T-cell (primary cell): ENCODE measurements around the gene ANKIB1. TPM values are rescaled to one million over a fixed set of nuclear protein-coding genes. Genes with fewer than 3 reads are reported as not detected.

ENCODE experiments used
- ATAC-seq, 4 experiments: fragments of 200-7000 bp in 3 of 4; fragments of 150-1000 bp in 1 of 4; cut with Tn5 transposase; replicated peaks in 1 of 4; 1 replicate in 3 of 4; 2 replicates in 1 of 4; pipeline ENCODE4 v1.10.0; 2021; ENCODE audit warnings: moderate library complexity in 3 of 4, mild to moderate bottlenecking in 2 of 4, moderate number of reproducible peaks in 1 of 4
- CTCF ChIA-PET, 2 donors: fragments of 300-600 bp; sonication (Branson Sonifier 250); formaldehyde crosslinking; loops; one replicate each; lab custom pipeline; 2022; ENCODE audit warnings: antibody characterized with exemption in 2 of 2; lab: Charles Lee
- POLR2A ChIA-PET, 2 donors: fragments of 300-600 bp; sonication (Branson Sonifier 250); formaldehyde crosslinking; loops; one replicate each; lab custom pipeline; 2022; ENCODE audit warnings: antibody characterized with exemption in 2 of 2; lab: Charles Lee
- DNase-seq, 35 experiments: peaks; one replicate each; pipeline versions ENCODE4 v3.0.0 to v3.0.0-alpha.2; 2013 to 2023
- H3K27ac ChIP-seq: one replicate; pipeline ENCODE4 v1.5.1; 2013; ENCODE audit warnings: low read length
- H3K27me3 ChIP-seq, 2 experiments: replicated peaks in 1 of 2; 1 replicate in 1 of 2; 2 replicates in 1 of 2; pipeline versions ENCODE4 v1.6.1 to v1.7.0; 2013; ENCODE audit warnings: low read length in 1 of 2, mixed read lengths in 1 of 2; ENCODE audit not compliant: control insufficient read depth in 2 of 2, insufficient read depth in 2 of 2; ENCODE audit errors: extremely low read depth in 1 of 2
- H3K36me3 ChIP-seq, 2 donors: 1 replicate in 1 of 2; 2 replicates in 1 of 2; pipeline versions ENCODE4 v1.6.1 to v1.7.0; 2013; ENCODE audit warnings: low read length in 1 of 2; ENCODE audit not compliant: control insufficient read depth in 2 of 2, insufficient read depth in 1 of 2; ENCODE audit errors: extremely low read depth in 1 of 2
- H3K4me1 ChIP-seq, 2 experiments: 1 replicate in 1 of 2; 2 replicates in 1 of 2; pipeline versions ENCODE4 v1.6.1 to v1.7.0; 2013; ENCODE audit warnings: low read length in 2 of 2, mixed read lengths in 1 of 2; ENCODE audit not compliant: insufficient read depth in 2 of 2, control insufficient read depth in 1 of 2; ENCODE audit errors: extremely low read depth in 1 of 2
- H3K4me3 ChIP-seq, 2 donors: 1 replicate in 1 of 2; 2 replicates in 1 of 2; pipeline versions ENCODE4 v1.5.1 to v1.7.0; 2013; ENCODE audit warnings: mild to moderate bottlenecking in 2 of 2, low read length in 1 of 2, moderate library complexity in 1 of 2; ENCODE audit not compliant: control insufficient read depth in 1 of 2; ENCODE audit errors: extremely low read depth in 1 of 2
- H3K9me3 ChIP-seq: 2 replicates; pipeline ENCODE4 v1.7.0; 2013
- H3K27ac Mint-ChIP-seq, 2 donors: one replicate each; pipeline ENCODE4 v1.8.0; 2020 to 2021; ENCODE audit warnings: mild to moderate bottlenecking in 2 of 2, mixed read lengths in 2 of 2
- H3K27me3 Mint-ChIP-seq, 2 donors: one replicate each; pipeline ENCODE4 v1.8.0; 2021 to 2022; ENCODE audit warnings: mixed read lengths in 2 of 2
- H3K36me3 Mint-ChIP-seq: one replicate; pipeline ENCODE4 v1.8.0; 2021; ENCODE audit warnings: mixed read lengths
- H3K4me1 Mint-ChIP-seq, 3 donors: one replicate each; pipeline ENCODE4 v1.8.0; 2020 to 2022; ENCODE audit warnings: mixed read lengths in 3 of 3, mild to moderate bottlenecking in 1 of 3
- H3K4me3 Mint-ChIP-seq, 3 donors: one replicate each; pipeline ENCODE4 v1.8.0; 2020 to 2022; ENCODE audit warnings: mild to moderate bottlenecking in 3 of 3, mixed read lengths in 3 of 3, moderate library complexity in 3 of 3
- H3K9me3 Mint-ChIP-seq, 3 donors: one replicate each; pipeline ENCODE4 v1.8.0; 2020 to 2022; ENCODE audit warnings: mixed read lengths in 3 of 3
- WGBS: methylation state at CpG from one replicate; pipeline ENCODE4 v1.1.5; 2013; ENCODE audit warnings: missing lambda C conversion rate; ENCODE audit not compliant: insufficient coverage; 5-methylcytosine and 5-hydroxymethylcytosine counted together
- total RNA-seq, 35 experiments: library from RNA in 6 of 35; stranded (reverse) in 6 of 35; fragments of 120-200 nt in 1 of 35; gene quantifications; one replicate each; pipeline versions ENCODE4 v1.2.1 to v1.2.4 and lab custom pipeline; 2013 to 2026

The ANKIB1 gene
- total RNA-seq, 5 donors from 2014 or later (not counting 1 experiment from before 2014, with no cell fraction given): 59.8 to 86.0 (median 62.5) TPM

- Histone ChIP-seq H3K4me1 (no peaks in the 10 kb centered on the region), H3K27ac (no peak overlapping the region), H3K4me3 (no peak overlapping the region), H3K36me3 (no peaks in the 10 kb centered on the region), H3K27me3 (peaks cover 0 to 4% of the 10 kb centered on the region in 2 experiments), H3K9me3 (no peaks in the 10 kb centered on the region)
- CTCF ChIA-PET: interaction anchor here (0.5 to 2.1 kb wide), 3 partner anchors 10 to 45 kb away, joined by 3 to 6 read pairs (median 3); no protein-coding TSS in a partner anchor
- no peak for ATAC-seq
- H3K9me3 Mint-ChIP-seq: no peaks in the 10 kb centered on the region
- no CpG with 5 or more reads among the region's 5 CpGs for WGBS
- peaks cover 8 to 9% of the 10 kb centered on the region in 2 donors for H3K27me3 Mint-ChIP-seq
- H3K4me1 Mint-ChIP-seq: no peaks in the 10 kb centered on the region
- POLR2A ChIA-PET: no interaction called here
- no peaks in the 10 kb centered on the region for H3K36me3 Mint-ChIP-seq
- no peak for DNase-seq
- no peak overlapping the region for H3K27ac Mint-ChIP-seq
- H3K4me3 Mint-ChIP-seq: no peak overlapping the region
Observed at GRCh38 chr7:92415225-92415624, 169.5 kb downstream of the ANKIB1 start.

GRCh38 chr7:92417913-92418312 is 172.1 kb downstream of the ANKIB1 start:
- no peak overlapping the region for H3K27ac Mint-ChIP-seq
- WGBS: 93% methylated on average over 5 of the region's 5 CpGs

GRCh38 chr7:92421676-92422435 is 176.1 kb downstream of the ANKIB1 start:
- no peaks in the 10 kb centered on the region for H3K36me3 Mint-ChIP-seq
- Histone ChIP-seq H3K9me3 (no peaks in the 10 kb centered on the region), H3K27me3 (peaks cover 0 to 13% of the 10 kb centered on the region in 2 experiments), H3K27ac (no peak overlapping the region), H3K4me3 (no peak overlapping the region), H3K4me1 (peaks cover 0 to 8% of the 10 kb centered on the region in 2 experiments), H3K36me3 (no peaks in the 10 kb centered on the region)
- 50% methylated on average over 1 of the region's 5 CpGs for whole genome bisulfite sequencing
- ChIA-PET POLR2A (no interaction called here), CTCF (interaction anchor here (0.5 to 3.9 kb wide), 3 partner anchors 25 to 107 kb away, joined by 3 to 62 read pairs (median 4); partner anchors contain the start of genes GATAD1 (in 1 of the 2), PEX1 (in 1 of the 2) and RBM48 (in 1 of the 2))
- no peaks in the 10 kb centered on the region for H3K9me3 Mint-ChIP-seq
- no peak for DNase-seq
- ATAC-seq: no peak
- peaks cover 7 to 16% of the 10 kb centered on the region in 2 donors for H3K27me3 Mint-ChIP-seq
- no peak overlapping the region for H3K4me3 Mint-ChIP-seq
- H3K4me1 Mint-ChIP-seq: peaks cover 6 to 13% (median 11%) of the 10 kb centered on the region in 3 donors
- no peak overlapping the region for H3K27ac Mint-ChIP-seq

More at GRCh38 chr7:92417913-92418312, 172.1 kb downstream of the ANKIB1 start:
- Histone ChIP-seq H3K4me1 (no peaks in the 10 kb centered on the region), H3K9me3 (no peaks in the 10 kb centered on the region), H3K36me3 (no peaks in the 10 kb centered on the region), H3K27ac (no peak overlapping the region), H3K4me3 (no peak overlapping the region), H3K27me3 (no peaks in the 10 kb centered on the region)
- CTCF ChIA-PET: no interaction called here
- no peaks in the 10 kb centered on the region for H3K9me3 Mint-ChIP-seq
- POLR2A ChIA-PET: no interaction called here
- H3K36me3 Mint-ChIP-seq: no peaks in the 10 kb centered on the region
- ATAC-seq (no peak), DNase-seq (no peak)
- no peak overlapping the region for H3K4me3 Mint-ChIP-seq
- no peaks in the 10 kb centered on the region for H3K4me1 Mint-ChIP-seq
- H3K27me3 Mint-ChIP-seq: peaks cover 8% of the 10 kb centered on the region in 2 donors

GRCh38 chr7:92422926-92423325 is 177.2 kb downstream of the ANKIB1 start:
- 93% methylated on average over 6 of the region's 6 CpGs for WGBS
- Mint-ChIP-seq H3K27ac (no peak overlapping the region), H3K27me3 (peaks cover 10 to 18% of the 10 kb centered on the region in 2 donors), H3K36me3 (no peaks in the 10 kb centered on the region), H3K4me1 (peaks cover 6 to 13% (median 11%) of the 10 kb centered on the region in 3 donors), H3K4me3 (no peak overlapping the region), H3K9me3 (no peaks in the 10 kb centered on the region)
- Histone ChIP-seq H3K36me3 (no peaks in the 10 kb centered on the region), H3K9me3 (no peaks in the 10 kb centered on the region), H3K4me3 (no peak overlapping the region), H3K4me1 (peaks cover 0 to 8% of the 10 kb centered on the region in 2 experiments), H3K27ac (no peak overlapping the region), H3K27me3 (peaks cover 0 to 13% of the 10 kb centered on the region in 2 experiments)
- ChIA-PET POLR2A (no interaction called here), CTCF (interaction anchor here (0.6 to 3.9 kb wide), 3 partner anchors 24 to 85 kb away, joined by 3 to 62 read pairs (median 3); partner anchors contain the start of gene GATAD1 (in 1 of the 2))
- no peak for ATAC-seq
- DNase-seq: no peak

- no peak overlapping the region for H3K4me3 ChIP-seq
- 70% methylated on average over 4 of the region's 5 CpGs for WGBS
- H3K36me3 Mint-ChIP-seq: no peaks in the 10 kb centered on the region
- peaks cover 0 to 8% of the 10 kb centered on the region in 2 experiments for H3K4me1 ChIP-seq
- H3K27me3 Mint-ChIP-seq: peaks cover 10 to 18% of the 10 kb centered on the region in 2 donors
- H3K36me3 ChIP-seq: no peaks in the 10 kb centered on the region
- no peak overlapping the region for H3K27ac ChIP-seq
- POLR2A ChIA-PET: no interaction called here
- DNase-seq: no peak
- peaks cover 0 to 13% of the 10 kb centered on the region in 2 experiments for H3K27me3 ChIP-seq
- H3K27ac Mint-ChIP-seq: no peak overlapping the region
- peaks cover 6 to 13% (median 11%) of the 10 kb centered on the region in 3 donors for H3K4me1 Mint-ChIP-seq
- no peak for ATAC-seq
- peak overlapping the region in 1 of 3 donors; percentile 12 for H3K4me3 Mint-ChIP-seq
- CTCF ChIA-PET: interaction anchor here (0.5 to 4.0 kb wide), 12 partner anchors 10 to 700 kb away, joined by 3 to 66 read pairs (median 4); partner anchors contain the start of gene GATAD1 (in 2 of the 2)
- no peaks in the 10 kb centered on the region for H3K9me3 ChIP-seq
- H3K9me3 Mint-ChIP-seq: no peaks in the 10 kb centered on the region
Observed at GRCh38 chr7:92423710-92424131, 177.9 kb downstream of the ANKIB1 start.

GRCh38 chr7:92425311-92425947 is 179.7 kb downstream of the ANKIB1 start:
- 48% methylated on average over 18 of the region's 20 CpGs for WGBS
- no peak overlapping the region for H3K4me3 ChIP-seq
- peaks cover 6 to 13% (median 11%) of the 10 kb centered on the region in 3 donors for H3K4me1 Mint-ChIP-seq
- H3K4me3 Mint-ChIP-seq: peak overlapping the region in 1 of 3 donors; percentile 35
- peaks cover 10 to 18% of the 10 kb centered on the region in 2 donors for H3K27me3 Mint-ChIP-seq
- peak in 6 of 35 experiments; percentile 4 to 19 (median 14) for DNase-seq
- no peaks in the 10 kb centered on the region for H3K9me3 Mint-ChIP-seq
- peaks cover 0 to 13% of the 10 kb centered on the region in 2 experiments for H3K27me3 ChIP-seq
- CTCF ChIA-PET: interaction anchor here (1.0 to 4.0 kb wide), 8 partner anchors 9 to 246 kb away, joined by 3 to 66 read pairs (median 4); partner anchors contain the start of genes GATAD1 (in 2 of the 2) and LRRD1 (in 1 of the 2)
- H3K4me1 ChIP-seq: peaks cover 0 to 8% of the 10 kb centered on the region in 2 experiments
- H3K36me3 ChIP-seq: no peaks in the 10 kb centered on the region
- H3K9me3 ChIP-seq: no peaks in the 10 kb centered on the region
- H3K36me3 Mint-ChIP-seq: no peaks in the 10 kb centered on the region
- H3K27ac Mint-ChIP-seq: no peak overlapping the region
- POLR2A ChIA-PET: no interaction called here
- peak in 1 of 4 experiments; percentile 30 for ATAC-seq
- no peak overlapping the region for H3K27ac ChIP-seq
